Fibroblast of skin of left biceps (primary cell): ENCODE data around the gene AREG.

Experiments used
- DNase-seq, 2 experiments: peaks; one replicate each; pipeline ENCODE4 v3.0.0-alpha.2; 2013; ENCODE audit warnings: low read depth in 2 of 2

The AREG gene

GRCh38 chr4:74433043-74433442, 11.9 kb upstream of the AREG start:
- DNase-seq, result no peak

GRCh38 chr4:74433541-74434172, 11.3 kb upstream of the AREG start:
- no peak for DNase-seq

- no peak for DNase-seq
Observed at GRCh38 chr4:74435296-74435695, 9.6 kb upstream of the AREG start.

DNA sequence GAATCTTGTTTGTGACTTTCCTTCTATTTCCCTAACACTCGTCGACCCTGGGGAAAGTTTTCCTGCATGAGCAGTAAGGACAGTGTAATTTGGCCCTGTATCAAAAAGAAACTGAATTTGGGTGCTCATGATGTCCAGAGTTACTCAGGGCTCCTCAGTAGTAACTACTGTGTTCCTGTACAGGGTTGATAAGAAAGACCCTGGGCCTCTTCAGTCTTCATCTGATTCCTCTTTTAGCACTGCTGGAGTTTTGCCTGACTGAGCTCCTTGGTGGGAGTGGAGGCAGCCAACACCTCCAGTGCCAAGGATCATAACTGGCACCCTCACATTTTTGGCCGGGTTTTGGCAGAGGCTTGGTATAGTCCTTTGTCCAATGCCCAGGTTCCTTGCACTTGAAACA, 7.1 kb upstream of the AREG start:
- DNase-seq, result no peak

DNA sequence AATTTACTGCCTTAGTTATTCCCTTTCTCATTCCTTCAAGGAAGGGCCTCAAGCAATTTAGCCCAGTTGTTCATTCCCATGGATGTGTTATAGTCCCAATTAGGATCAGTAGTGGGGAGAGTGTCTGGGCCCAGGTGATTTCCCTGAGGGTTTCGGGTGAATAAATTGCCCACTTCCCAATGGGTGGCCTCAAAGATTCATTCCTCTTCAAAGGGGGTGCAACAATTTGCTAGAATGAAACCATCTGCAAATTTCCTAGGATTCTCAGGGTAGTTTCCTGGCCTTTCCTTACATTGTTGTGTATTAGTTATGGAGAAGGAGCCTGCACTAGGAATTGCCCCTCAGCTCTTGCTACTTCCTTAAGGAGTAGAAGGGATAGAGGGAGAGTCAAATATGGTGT, 6.3 kb upstream of the AREG start:
- no peak for DNase-seq

DNA sequence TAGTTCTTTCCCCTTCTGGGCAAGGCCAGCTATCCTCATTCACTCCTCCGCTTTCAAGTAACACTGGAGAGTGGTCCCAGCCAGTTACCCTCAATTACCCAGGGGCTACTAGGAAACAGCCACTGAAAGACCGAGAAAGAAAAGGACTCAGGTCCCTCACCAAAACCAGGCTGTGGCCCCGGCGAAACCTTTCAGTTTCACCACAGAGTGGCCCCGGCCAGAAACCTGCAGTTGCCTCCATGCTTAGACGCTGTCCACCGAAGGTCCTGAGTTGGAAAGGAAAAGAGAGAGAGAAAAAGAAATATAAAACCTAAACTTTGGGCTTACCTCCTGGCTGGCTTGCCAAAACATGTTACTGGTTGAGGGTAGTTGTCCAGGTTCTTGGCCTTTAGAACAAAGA, 5.0 kb upstream of the AREG start:
- no peak for DNase-seq

GRCh38 chr4:74440356-74440755, 4.6 kb upstream of the AREG start:
- DNase-seq, result no peak

- DNase-seq, result no peak
Observed at GRCh38 chr4:74441744-74442143, 3.2 kb upstream of the AREG start.

- no peak for DNase-seq
Observed at GRCh38 chr4:74446193-74446868, 1.4 kb downstream of the AREG start.

- no peak for DNase-seq
Observed at GRCh38 chr4:74446896-74447295, 2.0 kb downstream of the AREG start.

GRCh38 chr4:74447636-74448233, 2.8 kb downstream of the AREG start:
- DNase-seq, result no peak

DNA sequence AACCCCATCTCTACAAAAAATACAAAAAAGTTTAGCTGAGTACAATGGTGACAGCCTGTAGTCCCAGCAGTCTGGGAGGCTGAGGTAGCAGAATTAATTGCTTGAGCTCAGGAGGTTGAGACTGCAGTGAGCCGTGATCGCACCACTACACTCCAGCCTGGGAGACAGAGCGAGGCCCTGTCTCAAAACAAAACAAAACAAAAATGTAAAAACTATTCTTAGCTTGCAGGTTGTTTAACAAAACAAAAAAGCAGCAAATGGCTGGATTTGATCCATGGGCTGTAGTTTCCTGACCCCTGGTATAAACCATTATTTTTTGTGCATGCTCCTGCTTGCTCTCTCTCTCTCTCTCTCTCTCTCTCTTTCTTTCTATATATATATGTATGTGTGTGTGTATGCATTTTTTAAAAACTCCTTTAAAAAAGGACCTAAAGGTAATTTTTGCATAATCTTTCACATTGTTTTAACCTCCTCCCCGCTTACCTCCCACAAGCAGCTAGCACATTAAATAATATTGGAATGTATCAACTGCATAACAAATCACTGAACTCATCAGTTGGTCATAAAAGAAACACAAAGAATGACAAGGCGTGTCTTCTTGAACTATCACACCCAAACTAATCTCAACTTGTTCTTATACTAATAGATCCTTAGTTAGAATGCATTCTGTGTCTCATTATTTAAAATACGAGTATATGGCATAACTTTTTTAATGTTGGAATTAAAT, 4.8 kb downstream of the AREG start:
- DNase-seq, result no peak

DNA sequence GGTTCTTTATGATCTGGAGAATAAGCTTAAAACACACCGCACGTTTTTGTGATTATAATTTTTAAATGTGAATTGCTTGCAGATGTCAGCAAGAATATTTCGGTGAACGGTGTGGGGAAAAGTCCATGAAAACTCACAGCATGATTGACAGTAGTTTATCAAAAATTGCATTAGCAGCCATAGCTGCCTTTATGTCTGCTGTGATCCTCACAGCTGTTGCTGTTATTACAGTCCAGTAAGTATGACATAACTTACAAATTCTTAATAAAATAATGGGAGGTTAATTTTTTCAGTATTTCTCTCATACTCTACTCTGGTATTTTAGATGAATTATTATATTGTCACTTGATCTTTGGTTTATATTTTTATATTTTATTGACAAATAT, 5.4 kb downstream of the AREG start:
- no peak for DNase-seq

DNA sequence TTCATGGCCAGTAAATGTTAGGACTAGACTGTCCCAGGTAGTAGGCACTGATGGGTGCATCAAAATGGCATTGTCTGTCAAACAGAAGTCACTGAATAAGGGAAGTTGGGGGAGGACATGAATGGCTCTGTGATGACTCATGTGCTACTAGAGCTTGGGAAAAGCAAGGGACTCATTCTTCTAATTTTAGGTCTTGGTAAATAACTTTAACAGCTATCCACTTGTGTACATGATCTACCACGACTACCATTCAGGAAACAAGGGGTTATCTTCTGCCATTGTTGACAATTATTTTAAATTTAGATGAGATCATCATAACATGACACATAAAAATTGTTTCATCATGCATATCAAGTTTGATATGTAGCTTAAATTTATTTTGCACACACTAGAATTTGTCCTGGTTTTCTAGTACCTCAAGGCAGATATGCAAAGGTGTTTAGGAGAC, 6.3 kb downstream of the AREG start:
- no peak for DNase-seq

GRCh38 chr4:74453037-74453635, 8.2 kb downstream of the AREG start:
- no peak for DNase-seq

- no peak for DNase-seq
Observed at GRCh38 chr4:74453829-74454742, 9.2 kb downstream of the AREG start.

GRCh38 chr4:74455361-74456055, 10.6 kb downstream of the AREG start:
- no peak for DNase-seq

DNA sequence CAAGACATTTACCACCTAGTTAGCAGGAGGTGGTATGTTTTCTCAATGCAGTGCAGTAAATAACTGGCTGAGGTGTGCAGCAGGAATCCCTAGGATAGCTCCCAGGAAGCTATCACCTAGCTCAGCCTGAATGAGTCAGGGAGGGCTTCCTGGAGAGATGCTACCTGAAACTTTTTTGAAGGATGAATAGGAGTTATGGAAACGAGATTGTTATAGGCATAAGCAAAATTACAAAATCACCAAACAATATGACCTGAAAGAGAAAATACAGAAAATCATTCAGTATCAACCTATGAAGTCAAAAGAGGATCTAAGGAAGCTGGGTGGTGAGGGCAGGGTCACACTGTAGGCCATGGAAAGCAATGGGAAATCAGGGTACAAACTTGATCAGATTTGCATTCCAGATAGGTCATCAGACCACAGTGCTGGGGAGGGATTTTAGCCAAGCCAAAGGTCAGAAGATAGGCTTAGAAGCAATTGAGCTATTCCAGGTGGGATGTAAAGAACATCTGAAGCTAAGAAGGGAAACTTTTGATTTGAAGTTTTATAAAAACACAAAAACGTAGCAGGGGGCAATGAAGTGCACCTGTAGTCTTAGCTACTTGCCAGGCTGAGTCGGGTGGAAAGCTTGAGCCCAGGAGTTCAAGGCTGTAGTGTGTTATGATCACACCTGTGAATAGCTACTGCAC, 11.3 kb downstream of the AREG start:
- no peak for DNase-seq

GRCh38 chr4:74456849-74457395, 12.0 kb downstream of the AREG start:
- DNase-seq, result no peak

GRCh38 chr4:74460833-74461232, 15.9 kb downstream of the AREG start:
- no peak for DNase-seq
